Tibial nerve (tissue), 3 donors: ENCODE measurements around the gene CWC25.

Experiments
- EP300 ChIP-seq, 2 donors: sonication (generic); formaldehyde crosslinking; IDR thresholded peaks; one replicate each; pipeline ENCODE4 v1.6.1; 2017; ENCODE audit warnings: antibody characterized with exemption in 2 of 2, mild to moderate bottlenecking in 1 of 2
- POLR2A ChIP-seq, 2 donors: fragments of 450-650 bp; IDR thresholded peaks; one replicate each; pipeline ENCODE4 v1.6.1; 2017; ENCODE audit warnings: antibody characterized with exemption in 2 of 2, mild to moderate bottlenecking in 2 of 2, moderate library complexity in 2 of 2

DNA sequence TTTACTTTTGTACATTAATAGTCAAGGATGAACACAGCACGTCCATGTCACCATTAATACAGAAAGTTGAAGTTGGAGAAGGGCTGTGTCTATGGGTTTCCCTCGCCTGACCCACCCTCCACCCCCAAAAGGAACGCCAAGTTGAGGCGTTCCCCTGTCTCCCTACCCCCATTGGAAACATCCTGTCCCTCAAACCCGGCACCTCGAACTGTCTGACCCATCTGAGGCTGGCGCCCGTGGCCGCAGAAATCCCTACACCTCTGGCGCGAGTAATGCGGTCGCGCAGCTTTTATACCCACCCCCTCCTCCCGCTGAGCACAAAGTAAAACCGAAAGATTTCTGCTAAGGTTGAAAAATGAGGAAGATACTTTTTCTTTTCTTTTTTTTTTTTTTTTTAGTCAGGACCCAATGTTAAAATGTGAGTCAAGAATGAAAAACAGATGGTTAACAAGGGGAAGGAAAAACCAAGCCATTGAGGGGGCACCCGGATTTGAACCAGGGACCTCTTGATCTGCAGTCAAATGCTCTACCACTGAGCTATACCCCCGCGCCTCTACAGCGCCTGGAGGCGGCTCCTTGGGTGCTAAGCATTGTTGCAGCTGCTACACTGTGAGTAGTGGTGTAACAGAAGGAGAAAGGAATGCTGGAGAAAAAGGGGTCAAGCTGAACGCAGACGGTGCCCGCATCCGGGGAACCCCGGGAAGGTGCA, 43.9 kb upstream of the CWC25 start:
- TF ChIP-seq EP300 (IDR thresholded peaks at IDR 0.05) (peak; percentile 24 to 77), POLR2A (IDR thresholded peaks at IDR 0.05) (peak in 1 of 2 donors; percentile 8)
